KMS-11 (cell line): ENCODE data around the gene NVL.
"Not testable (repeated sequence)": the region's sequence is repeated elsewhere in the genome, so short reads cannot be mapped to it uniquely, and the experiment has no call there.

Source experiments
- H2AFZ ChIP-seq: fragments of 200-600 bp; sonication (generic); 2 replicates; pipeline ENCODE4 v1.6.1; 2016; ENCODE audit warnings: antibody characterized with exemption, mixed run types, low read depth
- H3K27ac ChIP-seq: fragments of 200-600 bp; sonication (generic); 2 replicates; pipeline ENCODE4 v1.6.1; 2016; ENCODE audit warnings: mild to moderate bottlenecking, mixed run types
- H3K27me3 ChIP-seq: fragments of 200-600 bp; sonication (generic); 2 replicates; pipeline ENCODE4 v1.6.1; 2017; ENCODE audit warnings: mild to moderate bottlenecking, low read depth, mixed run types, moderate library complexity; ENCODE audit not compliant: insufficient read depth
- H3K36me3 ChIP-seq: fragments of 200-600 bp; sonication (generic); 2 replicates; pipeline ENCODE4 v1.6.1; 2017; ENCODE audit warnings: mild to moderate bottlenecking, mixed run types; ENCODE audit not compliant: insufficient read depth
- H3K4me1 ChIP-seq: fragments of 200-600 bp; sonication (generic); 2 replicates; pipeline ENCODE4 v1.6.1; 2016; ENCODE audit warnings: mild to moderate bottlenecking, low read depth, mixed run types; ENCODE audit not compliant: poor library complexity, severe bottlenecking
- H3K4me2 ChIP-seq: fragments of 200-600 bp; sonication (generic); 2 replicates; pipeline ENCODE4 v1.7.0; 2016; ENCODE audit warnings: mild to moderate bottlenecking, mixed run types
- H3K4me3 ChIP-seq: fragments of 200-600 bp; sonication (generic); IDR thresholded peaks from 2 replicates; pipeline ENCODE4 v1.6.1; 2017; ENCODE audit warnings: low read depth, low read length, mixed read lengths; ENCODE audit not compliant: insufficient read depth
- H3K79me2 ChIP-seq: fragments of 200-600 bp; sonication (generic); 2 replicates; pipeline ENCODE4 v1.6.1; 2016; ENCODE audit warnings: low read depth, mixed run types; ENCODE audit not compliant: insufficient read depth
- H3K9ac ChIP-seq: fragments of 200-600 bp; sonication (generic); 2 replicates; pipeline ENCODE4 v1.6.1; 2016; ENCODE audit warnings: mild to moderate bottlenecking, mixed run types
- H4K20me1 ChIP-seq: fragments of 200-600 bp; sonication (generic); 2 replicates; pipeline ENCODE4 v1.6.1; 2016; ENCODE audit warnings: mild to moderate bottlenecking, mixed run types; ENCODE audit not compliant: insufficient read depth
- CTCF ChIP-seq: fragments of 200-600 bp; sonication (generic); conservative IDR thresholded peaks from 2 replicates; pipeline ENCODE4 v1.6.1; 2017; ENCODE audit warnings: low read depth, mild to moderate bottlenecking, antibody characterized with exemption, low read length, moderate library complexity, mixed read lengths

The NVL gene

GRCh38 chr1:224216382-224216781, 113.6 kb downstream of the NVL start:
- Histone ChIP-seq H3K9ac (no peak overlapping the region), H3K4me3 (no peak overlapping the region), H2AFZ (no peak overlapping the region), H3K36me3 (no peaks in the 10 kb centered on the region), H3K27me3 (no peaks in the 10 kb centered on the region), H3K4me2 (no peak overlapping the region), H4K20me1 (no peaks in the 10 kb centered on the region), H3K4me1 (no peaks in the 10 kb centered on the region), H3K27ac (no peak overlapping the region), H3K79me2 (no peaks in the 10 kb centered on the region)
- TF ChIP-seq CTCF, result no peak

GRCh38 chr1:224213438-224214119, 116.4 kb downstream of the NVL start:
- Histone ChIP-seq H3K27me3 (no peaks in the 10 kb centered on the region), H3K36me3 (no peaks in the 10 kb centered on the region), H3K9ac (no peak overlapping the region), H3K27ac (no peak overlapping the region), H3K4me3 (no peak overlapping the region), H3K4me2 (no peak overlapping the region), H4K20me1 (no peaks in the 10 kb centered on the region), H2AFZ (no peak overlapping the region), H3K79me2 (no peaks in the 10 kb centered on the region), H3K4me1 (no peaks in the 10 kb centered on the region)
- no peak for TF ChIP-seq CTCF

GRCh38 chr1:224212618-224213061, 117.3 kb downstream of the NVL start:
- Histone ChIP-seq H3K79me2 (no peaks in the 10 kb centered on the region), H3K36me3 (no peaks in the 10 kb centered on the region), H4K20me1 (no peaks in the 10 kb centered on the region), H2AFZ (no peak overlapping the region), H3K27me3 (no peaks in the 10 kb centered on the region), H3K27ac (no peak overlapping the region), H3K4me3 (no peak overlapping the region), H3K4me1 (no peaks in the 10 kb centered on the region), H3K9ac (no peak overlapping the region), H3K4me2 (no peak overlapping the region)
- no peak for TF ChIP-seq CTCF

- Histone ChIP-seq H3K9ac (no peak overlapping the region), H3K4me1 (no peaks in the 10 kb centered on the region), H3K79me2 (no peaks in the 10 kb centered on the region), H3K4me3 (no peak overlapping the region), H2AFZ (no peak overlapping the region), H3K36me3 (no peaks in the 10 kb centered on the region), H3K4me2 (no peak overlapping the region), H4K20me1 (no peaks in the 10 kb centered on the region), H3K27ac (no peak overlapping the region), H3K27me3 (no peaks in the 10 kb centered on the region)
- TF ChIP-seq CTCF, result no peak
Observed at GRCh38 chr1:224211206-224211962, 118.6 kb downstream of the NVL start.

GRCh38 chr1:224205931-224206538, 123.9 kb downstream of the NVL start:
- not testable (repeated sequence) for H3K9ac ChIP-seq, H3K4me1 ChIP-seq, H3K79me2 ChIP-seq, H3K36me3 ChIP-seq, H3K27me3 ChIP-seq, H4K20me1 ChIP-seq, H3K4me3 ChIP-seq, H2AFZ ChIP-seq, H3K4me2 ChIP-seq, H3K27ac ChIP-seq
